Measurements from ENCODE around the gene RNASE7.

Gene RNASE7

GRCh38 chr14:21032326-21033132 is 9.6 kb upstream of the RNASE7 start:
- Histone ChIP-seq H3K79me2 (ENCODE audit: insufficient read depth, low read length) (no peaks in the 10 kb centered on the region), H3K9me2 (replicated peaks; ENCODE audit: insufficient read depth, low read length) (no peaks in the 10 kb centered on the region), H3K27ac (ENCODE audit: low read depth, low read length) (no peak overlapping the region), H2AFZ (ENCODE audit: low read depth, low read length, severe bottlenecking) (no peak overlapping the region), H3K36me3 (ENCODE audit: low read length) (no peaks in the 10 kb centered on the region), H3K9me3 (ENCODE audit: insufficient read depth, low read length) (no peaks in the 10 kb centered on the region), H3K27me3 (ENCODE audit: low read length) (no peaks in the 10 kb centered on the region), H3K4me3 (ENCODE audit: insufficient read depth, low read length, poor library complexity, severe bottlenecking) (no peak overlapping the region), H3F3A (ENCODE audit: insufficient read depth) (no peaks in the 10 kb centered on the region), H4K20me1 (ENCODE audit: low read depth, low read length) (no peaks in the 10 kb centered on the region), H3K9ac (ENCODE audit: low read length) (no peak overlapping the region), H3K4me2 (ENCODE audit: low read depth, low read length, poor library complexity, severe bottlenecking) (no peak overlapping the region)
- TF ChIP-seq CTCF (IDR thresholded peaks at IDR 0.05; ENCODE audit: insufficient read depth, low read length, poor library complexity, severe bottlenecking) (no peak), EZH2phosphoT487 (conservative IDR thresholded peaks at IDR 0.05; ENCODE audit: low read length) (no peak)

- no peaks in the 10 kb centered on the region for H3K9me2 ChIP-seq (replicated peaks; ENCODE audit: insufficient read depth, low read length)
- no peaks in the 10 kb centered on the region for H3K9me3 ChIP-seq (ENCODE audit: insufficient read depth, low read length)
- H3K27me3 ChIP-seq (ENCODE audit: low read length), result no peaks in the 10 kb centered on the region
- H3K79me2 ChIP-seq (ENCODE audit: insufficient read depth, low read length), result no peaks in the 10 kb centered on the region
- H4K20me1 ChIP-seq (ENCODE audit: low read depth, low read length), result no peaks in the 10 kb centered on the region
- no peak overlapping the region for H2AFZ ChIP-seq (ENCODE audit: low read depth, low read length, severe bottlenecking)
- no peaks in the 10 kb centered on the region for H3F3A ChIP-seq (ENCODE audit: insufficient read depth)
- no peak overlapping the region for H3K4me3 ChIP-seq (ENCODE audit: insufficient read depth, low read length, poor library complexity, severe bottlenecking)
- H3K4me2 ChIP-seq (ENCODE audit: low read depth, low read length, poor library complexity, severe bottlenecking), result no peak overlapping the region
- H3K9ac ChIP-seq (ENCODE audit: low read length), result no peak overlapping the region
- no peaks in the 10 kb centered on the region for H3K36me3 ChIP-seq (ENCODE audit: low read length)
- H3K27ac ChIP-seq (ENCODE audit: low read depth, low read length), result no peak overlapping the region
- TF ChIP-seq EZH2phosphoT487 (conservative IDR thresholded peaks at IDR 0.05; ENCODE audit: low read length) (no peak), CTCF (IDR thresholded peaks at IDR 0.05; ENCODE audit: insufficient read depth, low read length, poor library complexity, severe bottlenecking) (no peak)
These were observed 8.9 kb upstream of the RNASE7 start for GRCh38 chr14:21033133-21033698.

GRCh38 chr14:21034707-21035106 is 7.5 kb upstream of the RNASE7 start, which contains the start of gene RNASE13:
Gene RNASE13 (minus strand): TSS chr14:21034807. CDS start chr14:21034288, 519 bp downstream.
- Histone ChIP-seq H4K20me1 (ENCODE audit: low read depth, low read length) (no peaks in the 10 kb centered on the region), H3K27ac (ENCODE audit: low read depth, low read length) (no peak within 1 kb of the TSS), H2AFZ (ENCODE audit: low read depth, low read length, severe bottlenecking) (no peak within 1 kb of the TSS), H3K9ac (ENCODE audit: low read length) (no peak within 1 kb of the TSS), H3K4me2 (ENCODE audit: low read depth, low read length, poor library complexity, severe bottlenecking) (no peak within 1 kb of the TSS), H3K9me3 (ENCODE audit: insufficient read depth, low read length) (no peaks in the 10 kb centered on the region), H3K27me3 (ENCODE audit: low read length) (no peaks in the 10 kb centered on the region), H3F3A (ENCODE audit: insufficient read depth) (no peaks in the 10 kb centered on the region), H3K79me2 (ENCODE audit: insufficient read depth, low read length) (no peaks in the 10 kb centered on the region), H3K36me3 (ENCODE audit: low read length) (no peaks in the 10 kb centered on the region), H3K9me2 (replicated peaks; ENCODE audit: insufficient read depth, low read length) (no peaks in the 10 kb centered on the region), H3K4me3 (ENCODE audit: insufficient read depth, low read length, poor library complexity, severe bottlenecking) (no peak within 1 kb of the TSS)
- TF ChIP-seq EZH2phosphoT487 (conservative IDR thresholded peaks at IDR 0.05; ENCODE audit: low read length), result no peak
- TF ChIP-seq CTCF (IDR thresholded peaks at IDR 0.05; ENCODE audit: insufficient read depth, low read length, poor library complexity, severe bottlenecking), result no peak
